AG09309 (cell line): ENCODE results near the gene RNF112.
"Not testable (repeated sequence)": the region's sequence is repeated elsewhere in the genome, so short reads cannot be mapped to it uniquely, and the experiment has no call there.

Experiments used
- DNase-seq: peaks from one replicate; pipeline ENCODE4 v3.0.0-alpha.2; 2010; ENCODE audit warnings: low read depth
- H3K4me3 ChIP-seq: 2 replicates; pipeline ENCODE4 v1.5.1; 2011; ENCODE audit warnings: mild to moderate bottlenecking, low read depth, low read length, moderate library complexity; ENCODE audit not compliant: control insufficient read depth
- CTCF ChIP-seq: IDR thresholded peaks from 2 replicates; pipeline ENCODE4 v1.5.1; 2011; ENCODE audit warnings: mild to moderate bottlenecking, low read depth, low read length, inconsistent platforms; ENCODE audit not compliant: insufficient read depth, control insufficient read depth; ENCODE audit errors: missing control alignments

Gene RNF112

GRCh38 chr17:19456016-19456927 is 45.2 kb downstream of the RNF112 start:
- no peak for DNase-seq
- H3K4me3 ChIP-seq: no peak overlapping the region
- no peak for TF ChIP-seq CTCF

GRCh38 chr17:19457046-19457445 is 46.0 kb downstream of the RNF112 start:
- H3K4me3 ChIP-seq: no peak overlapping the region
- DNase-seq: no peak
- TF ChIP-seq CTCF: no peak

GRCh38 chr17:19457830-19458271 is 46.8 kb downstream of the RNF112 start:
- no peak overlapping the region for H3K4me3 ChIP-seq
- TF ChIP-seq CTCF: no peak
- no peak for DNase-seq

- not testable (repeated sequence) for H3K4me3 ChIP-seq
Measured at GRCh38 chr17:19458481-19458880, 47.4 kb downstream of the RNF112 start.

GRCh38 chr17:19459018-19459655 is 48.1 kb downstream of the RNF112 start:
- not testable (repeated sequence) for DNase-seq, H3K4me3 ChIP-seq

More at GRCh38 chr17:19458481-19458880, 47.4 kb downstream of the RNF112 start:
- DNase-seq: not testable (repeated sequence)

- no peak overlapping the region for H3K4me3 ChIP-seq
- no peak for TF ChIP-seq CTCF
Measured at GRCh38 chr17:19460700-19461099, 49.7 kb downstream of the RNF112 start.

GRCh38 chr17:19461116-19461515 is 50.1 kb downstream of the RNF112 start:
- H3K4me3 ChIP-seq: no peak overlapping the region
- DNase-seq: no peak
- no peak for TF ChIP-seq CTCF

More at GRCh38 chr17:19460700-19461099, 49.7 kb downstream of the RNF112 start:
- DNase-seq: no peak

- no peak for DNase-seq
- no peak overlapping the region for H3K4me3 ChIP-seq
- TF ChIP-seq CTCF: no peak
Measured at GRCh38 chr17:19461681-19462080, 50.6 kb downstream of the RNF112 start.

- H3K4me3 ChIP-seq, DNase-seq: not testable (repeated sequence)
Measured at GRCh38 chr17:19462456-19463035, 51.5 kb downstream of the RNF112 start.
